Astrocyte (in vitro differentiated cells and primary cell): ENCODE data around the gene GTPBP3. TPM values are rescaled to one million over a fixed set of nuclear protein-coding genes. Genes with fewer than 3 reads are reported as not detected.

Experiments used
- DNase-seq: peaks from one replicate; pipeline ENCODE4 v3.0.0-alpha.2; 2010; ENCODE audit warnings: low read depth
- FAIRE-seq: peaks from 2 replicates; lab custom pipeline; 2011; peaks lifted over from hg19 to GRCh38; lab: Jason Lieb, UNC
- H2AFZ ChIP-seq: 2 replicates; pipeline ENCODE4 v1.6.0; 2012; ENCODE audit warnings: low read depth, low read length, inconsistent platforms
- H3K27ac ChIP-seq: 2 replicates; pipeline ENCODE4 v1.5.1; 2011; ENCODE audit warnings: low read depth, low read length, inconsistent platforms
- H3K27me3 ChIP-seq: 2 replicates; pipeline ENCODE4 v1.6.0; 2011; ENCODE audit warnings: low read length, inconsistent platforms; ENCODE audit not compliant: insufficient read depth
- H3K36me3 ChIP-seq: 2 replicates; pipeline ENCODE4 v1.5.1; 2011; ENCODE audit warnings: low read length, inconsistent platforms; ENCODE audit not compliant: insufficient read depth
- H3K4me1 ChIP-seq: 2 replicates; pipeline ENCODE4 v1.5.1; 2011; ENCODE audit warnings: low read length, inconsistent platforms; ENCODE audit not compliant: insufficient read depth
- H3K4me2 ChIP-seq: 2 replicates; pipeline ENCODE4 v1.6.0; 2012; ENCODE audit warnings: low read length, inconsistent platforms
- H3K4me3 ChIP-seq: 2 replicates; pipeline ENCODE4 v1.5.1; 2011; ENCODE audit warnings: low read depth, mild to moderate bottlenecking, low read length, inconsistent platforms; ENCODE audit not compliant: insufficient read depth
- H3K79me2 ChIP-seq: 2 replicates; pipeline ENCODE4 v1.6.0; 2012; ENCODE audit warnings: mild to moderate bottlenecking, low read length, inconsistent platforms; ENCODE audit not compliant: insufficient read depth
- H3K9ac ChIP-seq: 2 replicates; pipeline ENCODE4 v1.6.0; 2012; ENCODE audit warnings: mild to moderate bottlenecking, low read length, inconsistent platforms
- H3K9me3 ChIP-seq: 2 replicates; pipeline ENCODE4 v1.5.1; 2012; ENCODE audit warnings: low read depth, mild to moderate bottlenecking, low read length, inconsistent platforms; ENCODE audit not compliant: insufficient read depth
- H4K20me1 ChIP-seq: 2 replicates; pipeline ENCODE4 v1.6.0; 2012; ENCODE audit warnings: low read length, inconsistent platforms; ENCODE audit not compliant: insufficient read depth
- H3K27ac Mint-ChIP-seq: one replicate; pipeline ENCODE4 v1.8.0; 2021; ENCODE audit warnings: mild to moderate bottlenecking, mixed read lengths; ENCODE audit not compliant: unreplicated experiment
- H3K27me3 Mint-ChIP-seq: one replicate; pipeline ENCODE4 v1.8.0; 2021; ENCODE audit warnings: low read depth, mixed read lengths; ENCODE audit not compliant: unreplicated experiment
- H3K36me3 Mint-ChIP-seq: one replicate; pipeline ENCODE4 v1.8.0; 2021; ENCODE audit warnings: low read depth, mixed read lengths; ENCODE audit not compliant: unreplicated experiment
- H3K4me1 Mint-ChIP-seq: one replicate; pipeline ENCODE4 v1.8.0; 2021; ENCODE audit warnings: low read depth, mixed read lengths; ENCODE audit not compliant: unreplicated experiment
- H3K4me3 Mint-ChIP-seq: one replicate; pipeline ENCODE4 v1.8.0; 2021; ENCODE audit warnings: mild to moderate bottlenecking, moderate library complexity, mixed read lengths; ENCODE audit not compliant: unreplicated experiment
- H3K9me3 Mint-ChIP-seq: one replicate; pipeline ENCODE4 v1.8.0; 2021; ENCODE audit warnings: mild to moderate bottlenecking, mixed read lengths; ENCODE audit not compliant: unreplicated experiment
- CTCF ChIP-seq: IDR thresholded peaks from 2 replicates; pipeline ENCODE4 v1.5.1; 2011; ENCODE audit warnings: low read depth, mild to moderate bottlenecking, inconsistent platforms, low read length, moderate library complexity; ENCODE audit not compliant: insufficient read depth
- EZH2 ChIP-seq: IDR thresholded peaks from 2 replicates; pipeline ENCODE4 v1.6.1; 2012; ENCODE audit warnings: mild to moderate bottlenecking, low read length, inconsistent platforms; ENCODE audit not compliant: insufficient read depth
- total RNA-seq: library from RNA; stranded (reverse); gene quantifications from 2 replicates; pipeline ENCODE4 v1.2.1, GENCODE V29; 2021

The GTPBP3 gene
- total RNA-seq, 1 donor from 2014 or later, result 21.7 TPM

- no peak overlapping the region for H3K27ac ChIP-seq
- Mint-ChIP-seq H3K27ac (peak overlapping the region; percentile 7), H3K9me3 (no peaks in the 10 kb centered on the region), H3K4me3 (no peak overlapping the region), H3K4me1 (peaks cover 6% of the 10 kb centered on the region), H3K36me3 (peaks cover 10% of the 10 kb centered on the region), H3K27me3 (peaks cover 2% of the 10 kb centered on the region)
- H3K4me1 ChIP-seq, result peaks cover 3% of the 10 kb centered on the region
- DNase-seq (no peak), FAIRE-seq (no peak)
- H3K27me3 ChIP-seq, result no peaks in the 10 kb centered on the region
- peak overlapping the region; percentile 26 for H3K4me2 ChIP-seq
- no peaks in the 10 kb centered on the region for H3K79me2 ChIP-seq
- no peak overlapping the region for H2AFZ ChIP-seq
- H3K36me3 ChIP-seq, result no peaks in the 10 kb centered on the region
- H3K9ac ChIP-seq, result no peak overlapping the region
- peaks cover 11% of the 10 kb centered on the region for H4K20me1 ChIP-seq
- H3K9me3 ChIP-seq, result no peaks in the 10 kb centered on the region
- TF ChIP-seq CTCF (no peak), EZH2 (no peak)
- no peak overlapping the region for H3K4me3 ChIP-seq
Measured at GRCh38 chr19:17323300-17323963, 13.9 kb upstream of the GTPBP3 start.

GRCh38 chr19:17323964-17324332, 13.4 kb upstream of the GTPBP3 start:
- TF ChIP-seq EZH2, result no peak
- no peak for TF ChIP-seq CTCF
- no peak overlapping the region for H3K27ac ChIP-seq
- FAIRE-seq (no peak), DNase-seq (no peak)
- H3K79me2 ChIP-seq, result no peaks in the 10 kb centered on the region
- H3K27me3 ChIP-seq, result no peaks in the 10 kb centered on the region
- Mint-ChIP-seq H3K4me1 (peaks cover 6% of the 10 kb centered on the region), H3K9me3 (no peaks in the 10 kb centered on the region), H3K4me3 (no peak overlapping the region), H3K27ac (no peak overlapping the region), H3K36me3 (peaks cover 10% of the 10 kb centered on the region), H3K27me3 (peaks cover 2% of the 10 kb centered on the region)
- H3K9ac ChIP-seq, result no peak overlapping the region
- H3K4me1 ChIP-seq, result peaks cover 3% of the 10 kb centered on the region
- no peaks in the 10 kb centered on the region for H3K9me3 ChIP-seq
- H3K36me3 ChIP-seq, result no peaks in the 10 kb centered on the region
- peak overlapping the region; percentile 26 for H3K4me2 ChIP-seq
- H3K4me3 ChIP-seq, result no peak overlapping the region
- peaks cover 11% of the 10 kb centered on the region for H4K20me1 ChIP-seq
- H2AFZ ChIP-seq, result no peak overlapping the region
